HepG2 (cell line): Measurements from ENCODE around the gene C10orf90. TPM values are rescaled to one million over a fixed set of nuclear protein-coding genes. Genes with fewer than 3 reads are reported as not detected.

ENCODE experiments used
- ATAC-seq: fragments of 200-7000 bp; cut with Tn5 transposase; 3 replicates; pipeline ENCODE4 v1.9.1; 2020; ENCODE audit warnings: mild to moderate bottlenecking, moderate library complexity
- BruUV-seq: library from RNA; stranded (reverse); fragments of 400-500 nt; replicated peaks from 2 replicates; lab custom pipeline; 2021; lab: Mats Ljungman, UMichigan
- CTCF ChIA-PET: fragments of 300-600 bp; formaldehyde crosslinking; extraction: SDS; loops from one replicate; lab custom pipeline; 2021; ENCODE audit warnings: low total read pairs, inconsistent platforms, low intra/inter-chr PET ratio; lab: Yijun Ruan, JAX
- POLR2A ChIA-PET: fragments of 350-600 bp; sonication (Branson Sonifier 250); formaldehyde crosslinking; loops from one replicate; lab custom pipeline; 2020; ENCODE audit warnings: antibody characterized with exemption, inconsistent platforms; lab: Yijun Ruan, JAX
- DNase-seq: peaks from one replicate; pipeline ENCODE4 v3.0.0-alpha.2; 2015; ENCODE audit warnings: low spot score
- FAIRE-seq: peaks from 3 replicates; lab custom pipeline; 2011; peaks lifted over from hg19 to GRCh38; lab: Jason Lieb, UNC
- H2AFZ ChIP-seq: one replicate; pipeline ENCODE4 v1.6.1; 2011; ENCODE audit warnings: low read length, inconsistent platforms
- H3K27ac ChIP-seq: fragments of 300-600 bp; 3 replicates; pipeline ENCODE4 v1.8.0; 2011; ENCODE audit warnings: mixed run types, mild to moderate bottlenecking, mixed read lengths, low read length, inconsistent platforms; ENCODE audit not compliant: insufficient read depth; ENCODE audit errors: extremely low read length
- H3K27me3 ChIP-seq, 2 experiments: fragments of 200-600 bp in 1 of 2; 2 replicates in 1 of 2; 3 replicates in 1 of 2; pipeline versions ENCODE4 v1.6.0 to v1.8.0; 2011; ENCODE audit warnings: low read length in 2 of 2, mild to moderate bottlenecking in 2 of 2, moderate library complexity in 2 of 2, inconsistent platforms in 1 of 2; ENCODE audit not compliant: insufficient read depth in 2 of 2, control insufficient read depth in 1 of 2
- H3K36me3 ChIP-seq, 2 experiments: fragments of 200-600 bp in 1 of 2; replicated peaks in 1 of 2; 2 replicates in 1 of 2; 3 replicates in 1 of 2; pipeline versions ENCODE4 v1.5.1 to v1.8.0; 2011; ENCODE audit warnings: low read length in 2 of 2, inconsistent platforms in 1 of 2; ENCODE audit not compliant: insufficient read depth in 2 of 2, control insufficient read depth in 1 of 2
- H3K4me1 ChIP-seq: 2 replicates; pipeline ENCODE4 v1.5.1; 2012; ENCODE audit warnings: low read length, inconsistent platforms; ENCODE audit not compliant: insufficient read depth
- H3K4me2 ChIP-seq: 2 replicates; pipeline ENCODE4 v1.6.0; 2011; ENCODE audit warnings: low read depth, low read length, inconsistent platforms
- H3K4me3 ChIP-seq, 3 experiments: fragments of 200-600 bp in 1 of 3; sonication (generic), shearing (Covaris generic) in 1 of 3; replicated peaks in 1 of 3; 2 replicates each; pipeline ENCODE4 v1.5.1; 2011 to 2016; ENCODE audit warnings: low read length in 3 of 3, inconsistent platforms in 2 of 3, low read depth in 2 of 3, mild to moderate bottlenecking in 2 of 3, control low read depth in 1 of 3, mixed read lengths in 1 of 3; ENCODE audit not compliant: insufficient read depth in 1 of 3
- H3K79me2 ChIP-seq: one replicate; pipeline ENCODE4 v1.6.1; 2011; ENCODE audit warnings: low read length, inconsistent platforms; ENCODE audit not compliant: insufficient read depth
- H3K9ac ChIP-seq: 2 replicates; pipeline ENCODE4 v1.6.0; 2011; ENCODE audit warnings: mild to moderate bottlenecking, low read depth, low read length, inconsistent platforms; ENCODE audit not compliant: insufficient read depth
- H3K9me3 ChIP-seq: 2 replicates; pipeline ENCODE4 v1.5.1; 2012; ENCODE audit warnings: mild to moderate bottlenecking, low read length
- H4K20me1 ChIP-seq: 2 replicates; pipeline ENCODE4 v1.6.0; 2011; ENCODE audit warnings: inconsistent platforms, mild to moderate bottlenecking, low read length, moderate library complexity; ENCODE audit not compliant: insufficient read depth
- BCL3 ChIP-seq: sonication (generic); formaldehyde crosslinking; IDR thresholded peaks from 2 replicates; pipeline ENCODE4 v1.5.1; 2020; ENCODE audit warnings: mild to moderate bottlenecking, missing genetic modification reagents, moderate library complexity
- FOXJ3 ChIP-seq: sonication (generic); formaldehyde crosslinking; IDR thresholded peaks from 2 replicates; pipeline ENCODE4 v1.4.0; 2020; ENCODE audit warnings: missing genetic modification reagents, mild to moderate bottlenecking, borderline replicate concordance
- GABPB1 ChIP-seq: IDR thresholded peaks from 2 replicates; pipeline ENCODE4 v1.6.1; 2016; ENCODE audit warnings: mild to moderate bottlenecking, missing genetic modification reagents, moderate library complexity, missing compliant biosample characterization
- HDAC2 ChIP-seq: sonication (generic); formaldehyde crosslinking; IDR thresholded peaks from 2 replicates; pipeline ENCODE4 v1.4.0; 2020; ENCODE audit warnings: missing genetic modification reagents
- NCOR1 ChIP-seq: fragments of 200-600 bp; sonication (generic); IDR thresholded peaks from 2 replicates; pipeline ENCODE4 v1.7.0; 2017; ENCODE audit warnings: antibody characterized with exemption, low read length, borderline replicate concordance
- NFYB ChIP-seq: sonication (generic); formaldehyde crosslinking; IDR thresholded peaks from 2 replicates; pipeline ENCODE4 v1.4.0; 2020; ENCODE audit warnings: missing genetic modification reagents
- NR1H2 ChIP-seq: sonication (generic); formaldehyde crosslinking; IDR thresholded peaks from 2 replicates; pipeline ENCODE4 v1.8.1; 2022; ENCODE audit warnings: low read depth, missing genetic modification reagents, borderline replicate concordance
- PCBP2 ChIP-seq: fragments of 200-400 bp; formaldehyde crosslinking; optimal IDR thresholded peaks from 2 replicates; pipeline ENCODE3; 2018; ENCODE audit warnings: low read length, low read depth; ENCODE audit not compliant: poor library complexity, severe bottlenecking
- PRDM4 ChIP-seq: sonication (generic); formaldehyde crosslinking; IDR thresholded peaks from 2 replicates; pipeline ENCODE4 v1.9.0; 2021; ENCODE audit warnings: missing genetic modification reagents, borderline replicate concordance
- U2AF2 ChIP-seq: fragments of 200-400 bp; formaldehyde crosslinking; IDR thresholded peaks from 2 replicates; pipeline ENCODE4 v1.6.1; 2017; ENCODE audit warnings: low read depth, mild to moderate bottlenecking, low read length
- ZFX ChIP-seq: sonication (generic); formaldehyde crosslinking; IDR thresholded peaks from 2 replicates; pipeline ENCODE4 v1.4.0; 2020; ENCODE audit warnings: mild to moderate bottlenecking, low read depth, missing genetic modification reagents, moderate library complexity
- ZNF264 ChIP-seq: sonication (generic); formaldehyde crosslinking; IDR thresholded peaks from 2 replicates; pipeline ENCODE4 v1.4.0; 2020; ENCODE audit warnings: missing genetic modification reagents
- ZNF275 ChIP-seq: sonication (generic); formaldehyde crosslinking; IDR thresholded peaks from 2 replicates; pipeline ENCODE4 v1.8.0; 2022; ENCODE audit warnings: missing genetic modification reagents, mild to moderate bottlenecking, inconsistent platforms, borderline replicate concordance
- ZNF34 ChIP-seq: sonication (generic); formaldehyde crosslinking; IDR thresholded peaks from 2 replicates; pipeline ENCODE4 v1.4.0; 2020; ENCODE audit warnings: mild to moderate bottlenecking, missing genetic modification reagents, borderline replicate concordance
- WGBS: methylation state at CpG from one replicate; pipeline ENCODE4 v1.1.6; 2017; ENCODE audit warnings: low lambda C conversion rate; 5-methylcytosine and 5-hydroxymethylcytosine counted together
- in situ Hi-C: cut with HindIII; loops from 2 replicates; pipeline ENCODE4 v1.10.0; 2017; ENCODE audit warnings: low pct_unique_long_range_greater_than_20kb; ENCODE audit not compliant: extremely low pct_ligation_motif_present
- intact Hi-C: fragments of 100-400 bp; cut with micrococcal nuclease; formaldehyde crosslinking; loops from one replicate; pipeline ENCODE4 v1.10.0; 2022; ENCODE audit not compliant: unreplicated experiment
- polyA plus RNA-seq, 8 experiments: library from polyadenylated mRNA; depleted of rRNA in 3 of 8; stranded (reverse) in 7 of 8; unstranded in 1 of 8; fragments of >200 nt; fragmentation: Illumina TruSeq in 4 of 8; extraction: Trizol in 4 of 8; gene quantifications; 2 replicates each; pipeline versions ENCODE4 v1.2.1 to v1.2.3, GENCODE V29; 2011 to 2016; ENCODE audit warnings: low read depth in 4 of 8, missing spikeins in 1 of 8, mixed read lengths in 1 of 8; ENCODE audit not compliant: insufficient read depth in 1 of 8
- total RNA-seq, 5 experiments: library from RNA; depleted of rRNA; stranded (reverse); fragments of >200 nt; fragmentation: Illumina TruSeq; extraction: Trizol; gene quantifications; 2 replicates each; pipeline ENCODE4 v1.2.3, GENCODE V29; 2016; ENCODE audit warnings: low read depth in 1 of 5

The C10orf90 gene
- total and polyA plus RNA-seq, 2 of the 13 experiments (the other 11 are each of a cell fraction or from before 2014, with no cell fraction given), result not detected

GRCh38 chr10:126592901-126593300 is 77.6 kb downstream of the C10orf90 start:
- H3K79me2 ChIP-seq, result no peaks in the 10 kb centered on the region
- intact Hi-C loops, result no loop called here
- TF ChIP-seq ZNF264 (CRISPR knock-in tag), result no peak
- TF ChIP-seq PCBP2, result no peak
- no peak for TF ChIP-seq HDAC2 (CRISPR knock-in tag)
- no peak for TF ChIP-seq GABPB1 (CRISPR knock-in tag)
- TF ChIP-seq ZNF275 (CRISPR knock-in tag), result no peak
- TF ChIP-seq U2AF2, result no peak
- TF ChIP-seq FOXJ3, result no peak
- no peak for TF ChIP-seq NFYB (CRISPR knock-in tag)
- no peak for TF ChIP-seq BCL3 (CRISPR knock-in tag)
- TF ChIP-seq NR1H2 (CRISPR knock-in tag), result no peak
- TF ChIP-seq ZNF34 (CRISPR knock-in tag), result no peak
- TF ChIP-seq PRDM4 (CRISPR knock-in tag), result no peak
- no peak for TF ChIP-seq NCOR1
- TF ChIP-seq ZFX (CRISPR knock-in tag), result no peak
- TF ChIP-seq, all 625 proteins: peak for 0
- Histone ChIP-seq H3K36me3 (no peaks in the 10 kb centered on the region), H2AFZ (no peak overlapping the region), H3K9ac (no peak overlapping the region), H3K27ac (no peak overlapping the region), H4K20me1 (no peaks in the 10 kb centered on the region), H3K27me3 (no peaks in the 10 kb centered on the region), H3K4me3 (no peak overlapping the region), H3K4me1 (no peaks in the 10 kb centered on the region), H3K4me2 (no peak overlapping the region), H3K9me3 (no peaks in the 10 kb centered on the region)
- no TSS peak for BruUV-seq
- ChIA-PET POLR2A (no interaction called here), CTCF (no interaction called here)
- 7% methylated on average over 3 of the region's 3 CpGs for WGBS
- DNase-seq (no peak), FAIRE-seq (no peak), ATAC-seq (no peak)
- in situ Hi-C loops, result no loop called here
